ENCODE data around the gene CFAP77.
A peak's percentile ranks its signal among the peaks of the same experiment; 100 is the strongest.

Gene CFAP77

GRCh38 chr9:132497731-132498130, 87.7 kb downstream of the CFAP77 start:
- no peak for DNase-seq

- DNase-seq: no peak
Observed at GRCh38 chr9:132498531-132499210, 88.7 kb downstream of the CFAP77 start.

GRCh38 chr9:132499251-132499650, 89.2 kb downstream of the CFAP77 start:
- no peak for DNase-seq

- no peak for DNase-seq
Observed at GRCh38 chr9:132500193-132500592, 90.2 kb downstream of the CFAP77 start.

- DNase-seq: no peak
Observed at GRCh38 chr9:132502480-132502879, 92.5 kb downstream of the CFAP77 start.

- DNase-seq: no peak
Observed at GRCh38 chr9:132503116-132503515, 93.1 kb downstream of the CFAP77 start.

- no peak for DNase-seq
Observed at GRCh38 chr9:132504488-132504887, 94.5 kb downstream of the CFAP77 start.

- DNase-seq: no peak
Observed at GRCh38 chr9:132505991-132506655, 96.1 kb downstream of the CFAP77 start.

- no peak for DNase-seq
Observed at GRCh38 chr9:132506977-132507669, 97.1 kb downstream of the CFAP77 start.

GRCh38 chr9:132507670-132508469, 97.9 kb downstream of the CFAP77 start:
- DNase-seq: peak; percentile 51

GRCh38 chr9:132509928-132510874, 100.2 kb downstream of the CFAP77 start:
- DNase-seq: no peak

GRCh38 chr9:132511191-132511999, 101.4 kb downstream of the CFAP77 start:
- no peak for DNase-seq

GRCh38 chr9:132513416-132513815, 103.4 kb downstream of the CFAP77 start:
- DNase-seq: no peak

GRCh38 chr9:132514011-132514744, 104.2 kb downstream of the CFAP77 start:
- DNase-seq: no peak

- DNase-seq: no peak
Observed at GRCh38 chr9:132514821-132515220, 104.8 kb downstream of the CFAP77 start.

- no peak for DNase-seq
Observed at GRCh38 chr9:132516301-132516700, 106.3 kb downstream of the CFAP77 start.

GRCh38 chr9:132516911-132517310, 106.9 kb downstream of the CFAP77 start:
- DNase-seq: no peak

- DNase-seq: no peak
Observed at GRCh38 chr9:132517815-132518550, 108.0 kb downstream of the CFAP77 start.

GRCh38 chr9:132518626-132519025, 108.6 kb downstream of the CFAP77 start:
- DNase-seq: no peak

GRCh38 chr9:132519033-132519432, 109.0 kb downstream of the CFAP77 start:
- no peak for DNase-seq

Data from stimulated activated naive CD4-positive, alpha-beta T cell treated with Interleukin-2 at 50 U/mL for 16 hours (primary cell).